Prostate gland (tissue), 2 donors: Measurements from ENCODE around the gene PANX2.

ENCODE experiments used
- POLR2A ChIP-seq: fragments of 450-650 bp; IDR thresholded peaks from one replicate; pipeline ENCODE4 v1.6.1; 2016; ENCODE audit warnings: antibody characterized with exemption, mild to moderate bottlenecking
- POLR2AphosphoS5 ChIP-seq: sonication (generic); formaldehyde crosslinking; IDR thresholded peaks from one replicate; pipeline ENCODE4 v1.6.1; 2017; ENCODE audit warnings: antibody characterized with exemption
- TF ChIP-seq, protein P1 (sequence below), 4 experiments: fragments of 200-600 bp in 2 of 4; fragments of 450-650 bp in 2 of 4; sonication (generic) in 2 of 4; IDR thresholded peaks; 1 replicate in 3 of 4; 2 replicates in 1 of 4; pipeline ENCODE4 v1.5.1; 2016 to 2019; ENCODE audit warnings: antibody characterized with exemption in 4 of 4, mild to moderate bottlenecking in 2 of 4, moderate library complexity in 2 of 4

DNA sequence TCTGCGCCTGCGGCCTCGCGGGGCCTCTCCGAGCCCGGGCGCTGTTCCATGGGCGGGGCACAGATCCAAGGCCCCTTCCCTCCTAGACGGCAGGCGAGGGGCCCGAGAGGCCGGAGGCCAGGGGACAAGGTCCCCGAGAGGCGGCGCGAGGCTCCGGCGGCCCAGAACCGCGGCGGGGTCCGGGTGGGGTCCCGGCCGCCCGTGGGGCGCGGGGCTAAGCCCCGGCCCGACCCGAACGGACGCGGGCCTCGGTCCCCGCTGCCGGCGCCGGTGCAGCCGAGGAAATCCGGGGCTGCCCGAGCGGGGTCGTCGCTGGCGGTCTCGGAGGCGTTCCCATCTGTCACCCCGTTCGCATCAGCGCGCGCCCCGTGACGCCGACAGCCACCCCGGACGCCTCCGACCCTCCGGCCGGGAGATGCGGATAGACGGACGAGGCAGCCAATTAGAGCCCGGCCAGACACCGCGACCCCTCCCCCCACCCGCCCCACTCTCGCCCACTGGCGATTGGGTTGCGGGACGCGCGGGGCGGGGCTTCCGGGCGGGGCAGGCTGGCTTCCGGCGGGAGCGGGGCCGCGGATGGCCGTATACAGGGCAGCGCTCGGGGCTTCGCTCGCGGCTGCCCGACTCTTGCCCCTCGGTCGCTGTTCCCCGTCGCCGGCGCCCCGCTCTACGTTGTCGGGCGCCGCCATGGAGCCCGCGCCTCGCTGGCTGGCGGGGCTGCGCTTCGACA is 30.1 kb downstream of the PANX2 start, which contains the start of gene SELENOO:
- peak; percentile 84 for TF ChIP-seq POLR2AphosphoS5
- TF ChIP-seq, protein P1, sequence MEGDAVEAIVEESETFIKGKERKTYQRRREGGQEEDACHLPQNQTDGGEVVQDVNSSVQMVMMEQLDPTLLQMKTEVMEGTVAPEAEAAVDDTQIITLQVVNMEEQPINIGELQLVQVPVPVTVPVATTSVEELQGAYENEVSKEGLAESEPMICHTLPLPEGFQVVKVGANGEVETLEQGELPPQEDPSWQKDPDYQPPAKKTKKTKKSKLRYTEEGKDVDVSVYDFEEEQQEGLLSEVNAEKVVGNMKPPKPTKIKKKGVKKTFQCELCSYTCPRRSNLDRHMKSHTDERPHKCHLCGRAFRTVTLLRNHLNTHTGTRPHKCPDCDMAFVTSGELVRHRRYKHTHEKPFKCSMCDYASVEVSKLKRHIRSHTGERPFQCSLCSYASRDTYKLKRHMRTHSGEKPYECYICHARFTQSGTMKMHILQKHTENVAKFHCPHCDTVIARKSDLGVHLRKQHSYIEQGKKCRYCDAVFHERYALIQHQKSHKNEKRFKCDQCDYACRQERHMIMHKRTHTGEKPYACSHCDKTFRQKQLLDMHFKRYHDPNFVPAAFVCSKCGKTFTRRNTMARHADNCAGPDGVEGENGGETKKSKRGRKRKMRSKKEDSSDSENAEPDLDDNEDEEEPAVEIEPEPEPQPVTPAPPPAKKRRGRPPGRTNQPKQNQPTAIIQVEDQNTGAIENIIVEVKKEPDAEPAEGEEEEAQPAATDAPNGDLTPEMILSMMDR (IDR thresholded peaks at IDR 0.05): no peak
- TF ChIP-seq POLR2A: peak; percentile 83
